Colon (tissue), 2 donors: ENCODE measurements around the gene CAVIN1.
"Not testable (repeated sequence)": the region's sequence is repeated elsewhere in the genome, so short reads cannot be mapped to it uniquely, and the experiment has no call there.

Experiments used
- FAIRE-seq: peaks from 2 replicates; lab custom pipeline; 2012; peaks lifted over from hg19 to GRCh38; lab: Jason Lieb, UNC
- donor health status: control.
- donor health status: control.

The CAVIN1 gene

GRCh38 chr17:42405076-42405475, 18.0 kb downstream of the CAVIN1 start:
- FAIRE-seq, result no peak

- no peak for FAIRE-seq
Observed at GRCh38 chr17:42404326-42405055, 18.6 kb downstream of the CAVIN1 start.

- no peak for FAIRE-seq
Observed at GRCh38 chr17:42403150-42403549, 19.9 kb downstream of the CAVIN1 start.

DNA sequence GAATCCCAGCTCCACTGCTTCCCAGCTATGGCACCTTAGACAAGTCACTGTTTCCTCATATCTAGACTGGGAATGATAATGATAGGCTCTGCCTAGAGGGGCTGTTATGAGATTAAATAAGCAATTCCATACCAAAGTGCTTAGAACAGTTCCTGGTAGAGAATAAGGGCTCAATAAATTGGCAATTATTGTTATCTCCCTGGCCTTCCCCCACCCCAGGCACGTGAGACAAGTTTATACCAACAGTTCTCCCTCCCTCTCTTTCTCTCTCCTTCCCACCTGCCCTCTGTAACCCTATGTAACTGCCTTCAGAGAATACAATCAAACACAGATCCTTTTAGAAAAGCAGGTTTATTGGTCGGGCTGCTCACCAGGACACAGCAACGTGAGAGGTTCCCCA, 20.9 kb downstream of the CAVIN1 start:
- FAIRE-seq, result no peak

DNA sequence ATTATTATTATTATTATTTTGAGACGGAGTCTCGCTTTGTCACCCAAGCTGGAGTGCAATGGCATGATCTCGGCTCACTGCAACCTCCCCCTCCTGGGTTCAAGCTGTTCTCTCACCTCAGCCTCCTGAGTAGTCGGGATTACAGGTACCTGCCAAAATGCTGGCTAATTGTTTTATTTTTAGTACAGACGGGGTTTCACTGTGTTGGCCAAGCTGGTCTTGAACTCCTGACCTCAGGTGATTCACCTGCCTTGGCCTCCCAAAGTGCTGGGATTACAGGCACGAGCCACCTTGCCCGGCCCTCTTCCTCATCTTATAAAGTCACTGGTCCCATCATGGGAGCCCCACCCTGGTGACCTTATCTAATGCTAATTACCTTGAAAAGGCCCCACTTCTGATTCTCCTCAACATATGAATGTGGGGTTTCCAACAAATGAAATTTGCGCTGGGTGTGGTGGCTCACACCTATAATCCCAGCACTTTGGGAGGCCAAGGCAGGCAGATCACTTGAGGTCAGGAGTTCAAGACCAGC, 22.1 kb downstream of the CAVIN1 start:
- FAIRE-seq, result not testable (repeated sequence)

DNA sequence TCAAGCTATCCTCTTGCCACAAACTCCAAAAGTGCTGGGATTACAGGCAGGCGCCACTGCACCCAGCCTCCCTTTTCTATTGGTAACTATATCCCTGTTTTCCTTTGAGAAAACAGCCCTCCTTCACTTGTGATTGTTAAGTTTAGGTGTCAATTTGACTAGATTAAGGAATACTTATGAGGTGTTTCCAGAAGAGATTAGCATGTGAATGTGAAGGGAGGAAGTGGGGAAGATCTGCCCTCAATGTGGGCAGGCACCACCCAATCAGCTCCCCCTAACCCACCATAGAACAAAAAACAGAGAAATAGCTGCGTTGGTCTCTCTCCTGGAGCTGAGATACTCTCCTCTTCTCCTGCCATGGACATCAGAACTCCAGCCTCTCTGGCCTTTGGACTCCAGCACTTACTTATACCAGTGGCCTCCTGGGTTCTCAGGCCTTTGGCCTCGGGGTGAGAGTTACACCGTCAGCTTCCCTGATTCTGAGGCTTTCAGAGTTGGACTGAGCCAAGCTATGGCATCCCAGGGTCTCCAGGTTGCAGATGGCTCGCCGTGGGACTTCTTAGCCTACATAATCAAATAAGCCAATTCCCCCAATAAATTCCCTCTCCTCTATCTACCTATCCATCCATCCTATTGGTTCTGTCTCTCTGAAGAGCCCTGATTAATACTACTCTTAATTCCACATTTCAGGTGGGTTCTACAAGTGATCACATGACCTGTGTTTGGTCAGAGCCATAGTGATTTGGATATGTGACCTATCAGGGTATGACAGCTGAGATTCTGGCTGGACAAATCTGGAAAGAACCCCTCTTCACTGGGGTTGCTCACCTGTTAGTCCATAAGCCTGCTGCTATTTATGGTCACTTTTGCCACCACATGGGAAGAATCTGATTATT, 22.9 kb downstream of the CAVIN1 start:
- FAIRE-seq, result no peak

DNA sequence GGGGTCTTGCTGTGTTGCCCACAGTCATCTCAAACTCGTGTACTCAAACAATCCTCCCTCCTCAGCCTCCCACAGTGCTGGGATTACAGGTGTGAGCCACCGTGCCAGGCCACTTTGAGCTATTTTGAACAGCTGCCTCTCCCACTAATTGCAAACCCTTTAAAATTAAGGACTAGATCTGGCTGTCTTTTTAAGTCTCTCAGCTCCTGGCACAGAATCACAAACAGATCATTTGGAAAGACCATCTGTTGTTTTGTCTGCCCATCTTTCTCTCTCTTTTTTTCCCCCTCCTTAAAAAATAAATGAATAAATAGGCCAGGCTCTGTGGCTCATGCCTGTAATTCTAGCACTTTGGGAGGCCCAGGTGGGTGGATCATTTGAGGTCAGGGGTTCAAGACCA, 23.9 kb downstream of the CAVIN1 start:
- no peak for FAIRE-seq

GRCh38 chr17:42395601-42396000, 27.5 kb downstream of the CAVIN1 start:
- not testable (repeated sequence) for FAIRE-seq

DNA sequence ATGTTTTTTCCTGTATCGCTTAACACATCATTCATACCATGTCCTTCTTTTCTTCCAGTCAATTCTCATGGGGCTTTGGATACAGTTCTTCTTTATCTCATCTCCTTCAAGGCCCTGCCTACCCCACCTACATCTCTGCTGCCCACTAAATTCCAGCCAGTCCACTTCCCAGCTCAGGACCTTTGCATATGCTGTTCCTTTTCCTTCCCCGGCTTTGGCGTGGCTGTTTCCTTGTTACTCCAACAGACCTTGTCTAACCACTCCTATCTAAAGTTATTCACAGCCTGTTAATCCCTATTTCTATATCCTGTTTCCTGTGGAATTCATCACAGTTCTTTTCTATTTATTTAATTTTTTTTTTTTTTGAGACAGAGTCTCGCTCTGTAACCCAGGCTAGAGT, 28.2 kb downstream of the CAVIN1 start:
- FAIRE-seq, result no peak

DNA sequence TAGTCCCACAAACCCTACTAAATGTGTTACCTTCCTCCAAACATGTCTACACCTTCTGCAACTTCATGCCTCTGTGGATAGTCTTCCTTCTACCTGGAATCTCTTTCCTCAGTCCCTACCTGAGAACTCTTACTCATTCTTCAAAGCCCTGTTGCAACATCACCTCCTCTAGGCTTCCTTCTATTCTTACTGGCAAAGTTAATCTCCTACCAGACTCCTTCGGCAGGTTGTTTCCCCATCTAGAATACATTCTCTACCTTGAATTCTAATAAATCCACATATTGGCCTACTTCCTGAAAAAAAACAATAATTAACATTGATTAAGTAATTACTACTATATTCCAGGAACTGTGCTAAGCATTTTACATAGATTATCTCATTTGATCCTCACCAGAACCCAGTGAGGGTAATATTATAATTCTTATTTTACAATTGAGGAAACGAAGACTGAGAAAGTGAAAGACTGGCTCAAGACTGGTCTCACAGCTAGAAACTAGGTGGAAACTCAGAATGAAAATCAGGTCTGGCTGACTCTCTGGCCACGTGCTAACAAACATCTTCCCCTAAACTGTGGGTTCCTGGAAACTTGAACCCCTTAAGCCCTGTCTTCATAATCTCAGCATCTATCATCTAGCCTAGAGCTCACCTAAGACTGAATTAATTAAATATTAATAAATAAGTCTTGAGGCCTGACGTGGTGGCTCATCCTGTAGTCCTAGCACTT, 30.2 kb downstream of the CAVIN1 start:
- no peak for FAIRE-seq

- FAIRE-seq, result not testable (repeated sequence)
Observed at GRCh38 chr17:42391439-42391838, 31.6 kb downstream of the CAVIN1 start.

GRCh38 chr17:42389899-42390298, 33.2 kb downstream of the CAVIN1 start:
- FAIRE-seq, result no peak

DNA sequence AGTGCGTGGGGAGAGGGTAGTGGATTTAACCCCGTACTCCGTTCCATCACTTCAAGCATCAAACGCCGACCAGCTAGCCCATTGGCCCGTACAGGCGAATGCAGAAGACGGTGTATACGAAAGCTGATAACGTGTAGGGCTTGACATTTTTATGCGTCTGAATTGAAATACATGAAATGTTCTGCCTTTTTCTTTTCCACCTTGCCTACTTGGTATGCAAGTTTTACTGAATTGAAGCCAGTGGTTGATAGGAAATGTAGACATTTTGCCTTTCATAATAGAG, 34.0 kb downstream of the CAVIN1 start:
- FAIRE-seq, result no peak

DNA sequence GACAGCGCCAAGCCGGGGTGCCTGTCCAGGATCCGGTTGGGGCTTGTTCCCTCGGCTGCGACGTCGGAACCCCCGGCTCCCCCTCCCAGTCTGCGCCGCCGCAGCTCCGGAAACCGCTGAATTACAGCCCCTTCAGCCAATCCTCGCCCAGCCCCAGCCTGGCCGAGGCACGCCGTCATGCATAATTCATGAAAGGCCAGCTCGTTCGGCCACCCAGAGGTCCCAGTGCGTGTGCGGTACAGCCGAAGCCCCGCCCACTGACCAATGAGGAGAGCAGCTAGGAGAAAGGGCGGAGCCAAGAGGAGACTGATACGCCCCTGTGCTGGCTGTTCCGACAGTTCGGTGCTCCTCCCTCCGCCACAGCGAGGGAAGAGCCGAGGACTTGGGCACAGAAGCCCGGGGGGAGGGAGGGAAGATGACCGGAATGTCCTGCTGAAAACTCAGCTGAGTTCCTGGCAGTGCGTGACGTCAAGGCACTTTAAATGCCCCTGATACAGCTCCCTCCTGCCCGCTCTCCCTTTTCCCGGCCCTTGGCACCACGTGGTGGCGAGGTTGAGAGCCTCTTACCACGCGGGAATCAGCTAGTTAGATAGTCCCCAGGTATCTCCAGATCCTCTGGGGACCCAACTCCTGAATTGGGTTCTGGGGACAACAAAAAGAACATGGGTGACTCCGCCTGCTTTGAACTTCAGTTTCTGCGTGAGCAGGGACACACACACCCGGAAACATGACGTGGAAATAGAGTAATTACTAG, 34.5 kb downstream of the CAVIN1 start, which contains the start of gene STAT3:
TSS of gene STAT3 (minus strand) at position 62 of the 754 bp plus-strand sequence. CDS start 39,926 bp downstream, outside the sequence.
- peak; percentile 80 for FAIRE-seq

DNA sequence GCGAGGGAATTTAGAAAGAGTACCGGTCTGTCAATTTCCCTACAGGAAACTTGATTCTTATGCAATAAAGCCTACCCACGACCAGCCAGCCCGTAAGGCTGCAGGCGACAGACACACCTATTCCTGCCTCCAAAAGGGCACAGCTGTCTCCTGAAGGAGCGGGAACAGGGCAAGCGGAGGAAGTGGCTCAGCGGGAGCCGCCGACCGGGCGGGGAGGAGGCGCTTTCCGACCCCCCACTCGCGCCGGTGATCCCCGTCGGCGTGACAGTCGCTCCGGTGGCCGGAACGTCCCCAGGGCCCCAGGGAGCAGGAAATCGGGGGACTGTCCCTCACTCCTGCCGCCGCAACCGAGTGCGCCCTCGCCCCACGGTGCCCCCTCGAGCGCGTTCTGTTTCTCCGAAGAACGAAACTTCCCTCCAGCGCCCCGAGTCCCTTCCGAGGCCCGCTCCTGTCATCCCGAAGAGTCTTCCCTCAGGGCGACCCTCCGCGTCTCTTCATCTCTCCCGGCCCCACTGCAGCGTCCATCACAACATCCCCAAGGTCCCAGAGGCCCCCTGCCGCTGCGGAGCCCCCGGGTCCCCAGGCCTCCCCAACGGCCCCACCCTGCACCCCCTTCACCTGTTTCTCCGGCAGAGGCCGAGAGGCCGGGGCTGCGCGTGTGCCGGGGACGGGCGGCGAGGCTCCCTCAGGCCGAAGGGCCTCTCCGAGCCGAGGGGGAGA, 35.2 kb downstream of the CAVIN1 start:
- no peak for FAIRE-seq

GRCh38 chr17:42386777-42387657, 36.0 kb downstream of the CAVIN1 start:
- FAIRE-seq, result no peak

GRCh38 chr17:42381898-42382297, 41.2 kb downstream of the CAVIN1 start:
- no peak for FAIRE-seq

DNA sequence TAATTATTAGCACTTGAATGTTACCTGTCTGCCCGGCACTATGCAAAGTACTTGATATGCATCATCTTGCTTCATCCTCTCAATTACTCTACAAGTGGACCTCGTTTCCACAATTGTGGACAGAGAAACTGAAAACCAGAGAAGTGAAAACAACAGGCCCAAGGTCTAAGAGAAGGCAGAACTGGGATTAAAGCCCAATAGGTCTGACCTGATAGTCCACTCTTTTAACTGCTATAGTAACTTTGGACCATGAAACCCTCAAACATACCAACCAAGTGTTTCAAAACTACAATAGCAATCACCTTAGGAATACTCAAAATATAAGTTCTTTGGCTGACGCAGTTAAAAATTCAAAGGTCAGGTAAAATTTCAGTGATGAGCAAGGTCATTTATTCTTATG, 42.1 kb downstream of the CAVIN1 start:
- FAIRE-seq, result no peak

DNA sequence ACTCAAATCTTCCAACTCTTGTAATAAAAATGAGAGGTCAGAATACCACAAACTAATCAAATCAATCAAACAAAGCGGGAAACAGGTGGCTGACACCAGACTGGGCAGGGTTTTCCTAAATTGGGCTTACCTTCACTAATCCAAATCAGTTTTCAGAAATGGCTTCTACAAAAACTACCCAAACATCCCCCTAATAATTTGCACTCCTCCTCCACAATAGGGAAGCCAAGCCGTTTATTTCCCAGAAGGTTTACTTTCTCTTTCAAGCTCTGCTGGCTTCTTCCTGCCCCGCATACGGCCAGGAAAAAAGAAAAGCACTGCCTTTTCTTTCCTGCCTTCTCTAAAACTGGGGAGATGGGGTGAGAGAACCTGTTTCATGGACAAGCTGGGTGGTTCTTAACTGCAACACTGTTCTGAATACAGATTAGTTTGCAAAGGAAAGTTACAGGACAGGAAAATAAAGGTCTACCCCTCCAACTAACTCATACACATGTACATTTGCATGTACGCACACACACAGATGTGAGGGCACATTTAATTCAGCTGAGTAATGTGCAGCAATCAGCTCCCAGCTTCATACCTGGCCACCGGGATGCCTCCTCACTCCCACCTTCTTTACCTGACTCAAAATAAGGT, 44.0 kb downstream of the CAVIN1 start:
- no peak for FAIRE-seq
